ENCODE measurements around the gene KCNH3. TPM values are rescaled to one million over a fixed set of nuclear protein-coding genes. Genes with fewer than 3 reads are reported as not detected.

Gene KCNH3
- total RNA-seq, 1 donor from 2014 or later, result under 0.01 TPM

GRCh38 chr12:49553512-49554088 is 14.8 kb downstream of the KCNH3 start:
- DNase-seq (ENCODE audit: low read depth) (peak; percentile 79), FAIRE-seq (no peak)
- peaks cover 6% of the 10 kb centered on the region for H3K27me3 ChIP-seq (ENCODE audit: control insufficient read depth, insufficient read depth, low read length)
- H3K36me3 ChIP-seq (ENCODE audit: control insufficient read depth, insufficient read depth, low read length), result peaks cover 10% of the 10 kb centered on the region
- H3K4me3 ChIP-seq (ENCODE audit: low read depth, low read length), result no peak overlapping the region
- peak; percentile 79 for TF ChIP-seq CTCF (IDR thresholded peaks at IDR 0.05; ENCODE audit: insufficient read depth, low read length, severe bottlenecking)

GRCh38 chr12:49554266-49554665 is 15.4 kb downstream of the KCNH3 start:
- no peak for FAIRE-seq
- no peak for TF ChIP-seq CTCF (IDR thresholded peaks at IDR 0.05; ENCODE audit: insufficient read depth, low read length, severe bottlenecking)
- H3K4me3 ChIP-seq (ENCODE audit: low read depth, low read length), result no peak overlapping the region
- peaks cover 17% of the 10 kb centered on the region for H3K36me3 ChIP-seq (ENCODE audit: control insufficient read depth, insufficient read depth, low read length)
- H3K27me3 ChIP-seq (ENCODE audit: control insufficient read depth, insufficient read depth, low read length), result peaks cover 3% of the 10 kb centered on the region
- DNase-seq (ENCODE audit: low read depth), result no peak

- Histone ChIP-seq H3K36me3 (ENCODE audit: control insufficient read depth, insufficient read depth, low read length) (peaks cover 30% of the 10 kb centered on the region), H3K27me3 (ENCODE audit: control insufficient read depth, insufficient read depth, low read length) (no peaks in the 10 kb centered on the region), H3K4me3 (ENCODE audit: low read depth, low read length) (no peak overlapping the region)
- FAIRE-seq (no peak), DNase-seq (ENCODE audit: low read depth) (no peak)
- TF ChIP-seq CTCF (IDR thresholded peaks at IDR 0.05; ENCODE audit: insufficient read depth, low read length, severe bottlenecking), result no peak
Observed at GRCh38 chr12:49555631-49556390, 17.0 kb downstream of the KCNH3 start.

DNA sequence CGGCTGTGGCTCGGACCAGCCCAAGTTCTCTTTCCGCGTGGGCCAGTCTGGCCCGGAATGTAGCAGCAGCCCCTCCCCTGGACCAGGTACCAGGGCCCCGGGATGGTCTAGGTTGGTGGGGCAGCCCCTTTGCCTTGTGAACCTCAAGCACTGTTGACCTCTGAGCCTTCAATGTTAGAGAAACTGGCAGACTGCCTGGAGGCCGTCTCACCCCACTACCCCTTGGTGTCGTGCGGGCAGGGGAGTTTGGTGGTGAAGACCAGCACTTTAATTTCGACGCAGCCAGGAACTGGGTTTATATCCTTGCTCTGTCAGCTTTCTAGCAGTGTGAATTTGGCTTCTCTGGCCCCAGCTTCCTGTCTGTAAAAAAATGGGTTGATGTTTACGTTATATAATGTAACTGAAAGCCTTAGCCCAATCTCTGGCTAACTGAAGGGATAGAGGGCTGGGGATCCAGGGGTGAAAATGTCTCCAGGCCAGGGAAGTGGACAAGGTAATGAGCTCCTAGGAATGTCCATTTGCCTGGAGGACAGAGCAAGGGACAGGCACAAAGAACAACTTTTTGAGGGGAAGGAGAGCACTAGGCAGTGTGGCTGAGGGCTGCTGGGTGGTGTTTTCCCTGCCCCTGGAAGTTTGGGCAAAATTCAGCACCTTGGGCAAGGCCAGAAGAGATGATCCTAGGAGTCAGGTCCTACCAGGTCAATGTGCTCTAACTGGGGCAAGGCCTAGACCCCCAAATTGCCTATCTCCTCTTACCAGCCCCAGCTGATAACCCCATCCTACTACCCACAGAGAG is 17.8 kb downstream of the KCNH3 start:
- H3K36me3 ChIP-seq (ENCODE audit: control insufficient read depth, insufficient read depth, low read length), result peaks cover 30% of the 10 kb centered on the region
- DNase-seq (ENCODE audit: low read depth) (no peak), FAIRE-seq (peak; percentile 7)
- no peaks in the 10 kb centered on the region for H3K27me3 ChIP-seq (ENCODE audit: control insufficient read depth, insufficient read depth, low read length)
- no peak for TF ChIP-seq CTCF (IDR thresholded peaks at IDR 0.05; ENCODE audit: insufficient read depth, low read length, severe bottlenecking)
- no peak overlapping the region for H3K4me3 ChIP-seq (ENCODE audit: low read depth, low read length)

DNA sequence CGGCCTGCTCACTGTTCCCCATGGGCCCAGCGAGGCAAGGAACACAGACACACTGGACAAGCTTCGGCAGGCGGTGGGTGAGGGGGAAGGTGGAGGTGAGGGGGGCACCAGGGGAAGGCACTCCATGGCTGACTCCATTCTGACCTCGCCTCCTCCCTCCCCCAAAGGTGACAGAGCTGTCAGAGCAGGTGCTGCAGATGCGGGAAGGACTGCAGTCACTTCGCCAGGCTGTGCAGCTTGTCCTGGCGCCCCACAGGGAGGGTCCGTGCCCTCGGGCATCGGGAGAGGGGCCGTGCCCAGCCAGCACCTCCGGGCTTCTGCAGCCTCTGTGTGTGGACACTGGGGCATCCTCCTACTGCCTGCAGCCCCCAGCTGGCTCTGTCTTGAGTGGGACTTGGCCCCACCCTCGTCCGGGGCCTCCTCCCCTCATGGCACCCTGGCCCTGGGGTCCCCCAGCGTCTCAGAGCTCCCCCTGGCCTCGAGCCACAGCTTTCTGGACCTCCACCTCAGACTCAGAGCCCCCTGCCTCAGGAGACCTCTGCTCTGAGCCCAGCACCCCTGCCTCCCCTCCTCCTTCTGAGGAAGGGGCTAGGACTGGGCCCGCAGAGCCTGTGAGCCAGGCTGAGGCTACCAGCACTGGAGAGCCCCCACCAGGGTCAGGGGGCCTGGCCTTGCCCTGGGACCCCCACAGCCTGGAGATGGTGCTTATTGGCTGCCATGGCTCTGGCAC is 18.5 kb downstream of the KCNH3 start:
- H3K4me3 ChIP-seq (ENCODE audit: low read depth, low read length), result no peak overlapping the region
- peaks cover 32% of the 10 kb centered on the region for H3K36me3 ChIP-seq (ENCODE audit: control insufficient read depth, insufficient read depth, low read length)
- no peaks in the 10 kb centered on the region for H3K27me3 ChIP-seq (ENCODE audit: control insufficient read depth, insufficient read depth, low read length)
- DNase-seq (ENCODE audit: low read depth) (no peak), FAIRE-seq (no peak)
- no peak for TF ChIP-seq CTCF (IDR thresholded peaks at IDR 0.05; ENCODE audit: insufficient read depth, low read length, severe bottlenecking)
